Ascending aorta (tissue), 2 donors: ENCODE data around the gene KLHL11. TPM values are rescaled to one million over a fixed set of nuclear protein-coding genes. Genes with fewer than 3 reads are reported as not detected.
"Not testable (repeated sequence)": the region's sequence is repeated elsewhere in the genome, so short reads cannot be mapped to it uniquely, and the experiment has no call there.

Experiments
- DNase-seq, 2 donors: peaks; one replicate each; pipeline ENCODE4 v3.0.0-alpha.2; 2019; ENCODE audit warnings: low spot score in 2 of 2
- H3K27ac ChIP-seq, 2 donors: fragments of 200-600 bp; sonication (generic); one replicate each; pipeline ENCODE4 v1.5.1; 2016 to 2017; ENCODE audit warnings: mild to moderate bottlenecking in 1 of 2
- H3K27me3 ChIP-seq: fragments of 200-600 bp; sonication (generic); one replicate; pipeline ENCODE4 v1.5.1; 2017
- H3K36me3 ChIP-seq, 2 donors: fragments of 200-600 bp; sonication (generic); one replicate each; pipeline ENCODE4 v1.5.1; 2016
- H3K4me1 ChIP-seq, 2 donors: fragments of 200-600 bp; sonication (generic); one replicate each; pipeline ENCODE4 v1.5.1; 2016 to 2017; ENCODE audit warnings: mild to moderate bottlenecking in 1 of 2
- H3K4me3 ChIP-seq, 2 donors: fragments of 200-600 bp; sonication (generic); one replicate each; pipeline ENCODE4 v1.5.1; 2016 to 2017; ENCODE audit warnings: mild to moderate bottlenecking in 1 of 2
- H3K9me3 ChIP-seq, 2 donors: fragments of 200-600 bp; sonication (generic); one replicate each; pipeline ENCODE4 v1.5.1; 2016
- CTCF ChIP-seq, 3 experiments: fragments of 200-600 bp in 2 of 3; fragments of 450-650 bp in 1 of 3; sonication (generic) in 2 of 3; IDR thresholded peaks; one replicate each; pipeline ENCODE4 v1.5.1; 2016 to 2019; ENCODE audit warnings: antibody characterized with exemption in 3 of 3, mild to moderate bottlenecking in 1 of 3, moderate library complexity in 1 of 3
- intact Hi-C: fragments of 100-400 bp; cut with DNase I; formaldehyde crosslinking; loops from one replicate; pipeline ENCODE4 v1.15.1; 2023
- total RNA-seq: library from RNA; depleted of rRNA; stranded (reverse); fragments of >200 nt; gene quantifications from one replicate; pipeline ENCODE4 v1.1.0, GENCODE V29; 2016

KLHL11 gene
- total RNA-seq, 1 donor from 2014 or later: 8.9 TPM

- Histone ChIP-seq H3K27me3 (no peaks in the 10 kb centered on the region), H3K27ac (no peak overlapping the region), H3K36me3 (no peaks in the 10 kb centered on the region), H3K9me3 (no peaks in the 10 kb centered on the region), H3K4me1 (peaks cover 0 to 12% of the 10 kb centered on the region in 2 donors), H3K4me3 (no peak overlapping the region)
- no peak for DNase-seq
- intact Hi-C loops: no loop called here
- TF ChIP-seq CTCF (IDR thresholded peaks at IDR 0.05): no peak
These were observed 20.3 kb downstream of the KLHL11 start for GRCh38 chr17:41844971-41845370.

- DNase-seq, intact Hi-C loops, H3K27ac ChIP-seq, H3K36me3 ChIP-seq, H3K27me3 ChIP-seq, H3K4me3 ChIP-seq, H3K9me3 ChIP-seq, H3K4me1 ChIP-seq: not testable (repeated sequence)
These were observed 24.4 kb downstream of the KLHL11 start for GRCh38 chr17:41840781-41841180.

GRCh38 chr17:41839448-41839847 lies 25.8 kb downstream of the KLHL11 start:
- DNase-seq, intact Hi-C loops: not testable (repeated sequence)

GRCh38 chr17:41837761-41838538 lies 27.3 kb downstream of the KLHL11 start, which contains the start of gene KLHL10:
Gene KLHL10 (plus strand): TSS chr17:41837825. CDS start chr17:41837933, 108 bp downstream.
- Histone ChIP-seq H3K9me3 (no peaks in the 10 kb centered on the region), H3K36me3 (peaks cover 0 to 5% of the 10 kb centered on the region in 2 donors), H3K4me3 (peak within 1 kb of the TSS; percentile 71 to 87), H3K4me1 (peaks cover 0 to 7% of the 10 kb centered on the region in 2 donors), H3K27me3 (no peaks in the 10 kb centered on the region), H3K27ac (peak within 1 kb of the TSS; percentile 76 to 89)
- no peak for TF ChIP-seq CTCF (IDR thresholded peaks at IDR 0.05)
- DNase-seq: no peak
- intact Hi-C loops: no loop called here

More at GRCh38 chr17:41839448-41839847, 25.8 kb downstream of the KLHL11 start:
- H3K4me1 ChIP-seq, H3K36me3 ChIP-seq, H3K27me3 ChIP-seq, H3K4me3 ChIP-seq, H3K27ac ChIP-seq, H3K9me3 ChIP-seq: not testable (repeated sequence)

- peaks cover 7 to 17% of the 10 kb centered on the region in 2 donors for H3K36me3 ChIP-seq
- H3K27ac ChIP-seq: peak overlapping the region; percentile 76 to 89
- H3K4me3 ChIP-seq: peak overlapping the region; percentile 71 to 87
- H3K4me1 ChIP-seq: peaks cover 0 to 7% of the 10 kb centered on the region in 2 donors
- no peak for TF ChIP-seq CTCF (IDR thresholded peaks at IDR 0.05)
- H3K9me3 ChIP-seq: no peaks in the 10 kb centered on the region
- H3K27me3 ChIP-seq: no peaks in the 10 kb centered on the region
- intact Hi-C loops: loop anchor here (1.0 kb wide), 1 partner anchor 29 kb away; the partner anchor contains the start of gene KLHL11
- DNase-seq: no peak
These were observed 28.6 kb downstream of the KLHL11 start for GRCh38 chr17:41836550-41837196.

- H3K36me3 ChIP-seq: peaks cover 11 to 24% of the 10 kb centered on the region in 2 donors
- H3K27ac ChIP-seq: peak within 1 kb of the TSS; percentile 76 to 89
- H3K4me1 ChIP-seq: peaks cover 0 to 7% of the 10 kb centered on the region in 2 donors
- peak within 1 kb of the TSS; percentile 71 to 87 for H3K4me3 ChIP-seq
- intact Hi-C loops: loop anchor here (1.0 kb wide), 1 partner anchor 29 kb away; the partner anchor contains the start of gene KLHL11
- no peaks in the 10 kb centered on the region for H3K27me3 ChIP-seq
- no peaks in the 10 kb centered on the region for H3K9me3 ChIP-seq
- peak in 1 of 2 donors; percentile 83 for DNase-seq
- TF ChIP-seq CTCF (IDR thresholded peaks at IDR 0.05): no peak
These were observed 29.2 kb downstream of the KLHL11 start, which contains the start of gene NT5C3B for GRCh38 chr17:41835800-41836549. Gene NT5C3B (minus strand): TSS chr17:41836232. CDS start chr17:41836193, 39 bp downstream.
